GOT3 (cell line): ENCODE measurements around the gene ERP29.
"Not testable (repeated sequence)": the region's sequence is repeated elsewhere in the genome, so short reads cannot be mapped to it uniquely, and the experiment has no call there.

Experiments
- DNase-seq: peaks from one replicate; lab custom pipeline; 2025; ENCODE audit warnings: mixed read lengths; lab: John Stamatoyannopoulos, UW

Gene ERP29

GRCh38 chr12:112001576-112001975 lies 11.7 kb upstream of the ERP29 start:
- DNase-seq, result no peak

GRCh38 chr12:112004041-112004440 lies 9.2 kb upstream of the ERP29 start:
- no peak for DNase-seq

GRCh38 chr12:112005419-112006395 lies 7.5 kb upstream of the ERP29 start:
- no peak for DNase-seq

GRCh38 chr12:112007945-112008344 lies 5.3 kb upstream of the ERP29 start:
- DNase-seq, result no peak

- no peak for DNase-seq
Observed at GRCh38 chr12:112008918-112009317, 4.3 kb upstream of the ERP29 start.

GRCh38 chr12:112009596-112009995 lies 3.6 kb upstream of the ERP29 start:
- not testable (repeated sequence) for DNase-seq

- DNase-seq, result no peak
Observed at GRCh38 chr12:112010415-112011344, 2.5 kb upstream of the ERP29 start.

GRCh38 chr12:112011685-112012084 lies 1.5 kb upstream of the ERP29 start:
- no peak for DNase-seq

GRCh38 chr12:112013601-112014402 lies 576 bp downstream of the ERP29 start:
- no peak for DNase-seq

GRCh38 chr12:112015938-112016337 lies 2.7 kb downstream of the ERP29 start:
- no peak for DNase-seq

GRCh38 chr12:112017041-112017440 lies 3.8 kb downstream of the ERP29 start:
- no peak for DNase-seq

GRCh38 chr12:112018571-112019237 lies 5.5 kb downstream of the ERP29 start:
- no peak for DNase-seq

- DNase-seq, result no peak
Observed at GRCh38 chr12:112020947-112021457, 7.8 kb downstream of the ERP29 start.

GRCh38 chr12:112022241-112023016 lies 9.2 kb downstream of the ERP29 start:
- no peak for DNase-seq

GRCh38 chr12:112023759-112024396 lies 10.7 kb downstream of the ERP29 start:
- no peak for DNase-seq

- DNase-seq, result no peak
Observed at GRCh38 chr12:112025808-112026375, 12.7 kb downstream of the ERP29 start.

- DNase-seq, result no peak
Observed at GRCh38 chr12:112029301-112029700, 16.1 kb downstream of the ERP29 start.

GRCh38 chr12:112031472-112031871 lies 18.2 kb downstream of the ERP29 start:
- no peak for DNase-seq

- no peak for DNase-seq
Observed at GRCh38 chr12:112032292-112032691, 19.1 kb downstream of the ERP29 start.
